Skeletal muscle tissue (tissue), 4 donors: ENCODE measurements around the gene TMEM59. TPM values are rescaled to one million over a fixed set of nuclear protein-coding genes. Genes with fewer than 3 reads are reported as not detected.
"Not testable (repeated sequence)": the region's sequence is repeated elsewhere in the genome, so short reads cannot be mapped to it uniquely, and the experiment has no call there.

Experiments
- H3K27ac ChIP-seq: one replicate; pipeline ENCODE4 v1.7.0; 2013; ENCODE audit warnings: mild to moderate bottlenecking, low read depth, low read length, inconsistent platforms
- H3K27me3 ChIP-seq, 3 donors: one replicate each; pipeline ENCODE4 v1.7.0; 2013; ENCODE audit warnings: low read length in 3 of 3; ENCODE audit not compliant: control insufficient read depth in 3 of 3, insufficient read depth in 3 of 3
- H3K36me3 ChIP-seq, 3 donors: one replicate each; pipeline ENCODE4 v1.7.0; 2013; ENCODE audit warnings: low read length in 3 of 3; ENCODE audit not compliant: control insufficient read depth in 3 of 3, insufficient read depth in 3 of 3
- H3K4me1 ChIP-seq, 3 donors: one replicate each; pipeline ENCODE4 v1.7.0; 2013; ENCODE audit warnings: low read length in 3 of 3, mild to moderate bottlenecking in 3 of 3; ENCODE audit not compliant: control insufficient read depth in 3 of 3, insufficient read depth in 3 of 3
- H3K4me3 ChIP-seq, 3 donors: one replicate each; pipeline ENCODE4 v1.7.0; 2013; ENCODE audit warnings: low read length in 3 of 3
- H3K9ac ChIP-seq, 3 donors: one replicate each; pipeline ENCODE4 v1.7.0; 2013; ENCODE audit warnings: low read length in 3 of 3, mild to moderate bottlenecking in 3 of 3, moderate library complexity in 2 of 3, low read depth in 1 of 3
- H3K9me3 ChIP-seq, 3 donors: one replicate each; pipeline ENCODE4 v1.7.0; 2013; ENCODE audit warnings: low read length in 3 of 3; ENCODE audit not compliant: control insufficient read depth in 3 of 3
- total RNA-seq: library from RNA; depleted of rRNA; stranded (reverse); fragments of >200 nt; gene quantifications from one replicate; pipeline ENCODE4 v1.2.3, GENCODE V29; 2014
- donor health status: Osteomylitis.

TMEM59 gene
- total RNA-seq, 1 donor from 2014 or later: 81.4 TPM

DNA sequence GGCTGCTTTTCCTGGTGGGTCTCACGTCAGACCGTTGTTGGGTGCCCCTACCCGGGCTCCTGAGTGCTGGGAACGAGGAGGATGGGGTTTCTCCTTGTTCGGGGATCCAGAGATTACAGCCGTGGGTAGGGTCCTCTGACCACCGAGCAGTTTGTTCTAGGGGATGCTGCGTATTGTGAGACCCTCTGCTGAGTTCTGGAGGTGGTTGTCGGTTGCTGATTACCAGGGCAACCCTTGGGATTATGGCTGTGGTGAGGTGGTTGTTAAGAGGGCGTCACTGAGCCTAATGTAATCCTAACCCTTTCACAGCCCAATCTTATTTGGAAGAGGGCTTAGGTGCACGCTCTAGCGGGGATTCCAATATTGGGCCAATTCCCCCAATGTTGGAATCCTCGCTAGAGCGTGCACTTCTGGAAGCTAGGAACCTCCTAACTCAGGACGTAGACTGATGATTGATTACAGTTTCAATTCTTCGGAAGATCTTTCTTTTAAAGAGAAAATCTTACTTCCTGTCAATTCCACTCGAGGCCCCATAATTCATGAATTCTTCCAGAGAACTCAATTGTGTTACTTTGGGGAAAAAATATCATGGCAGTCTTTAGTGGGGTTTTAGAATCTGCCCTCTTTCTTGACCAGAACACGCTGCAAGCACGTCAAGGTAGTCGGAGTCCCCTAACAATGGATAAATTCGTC is 887 bp upstream of the TMEM59 start:
- Histone ChIP-seq H3K27me3 (no peaks in the 10 kb centered on the region), H3K9me3 (no peaks in the 10 kb centered on the region), H3K9ac (peak overlapping the region; percentile 86 to 99 (median 95)), H3K4me1 (peaks cover 24 to 32% (median 28%) of the 10 kb centered on the region in 3 donors), H3K27ac (peak overlapping the region; percentile 85), H3K36me3 (no peaks in the 10 kb centered on the region), H3K4me3 (peak overlapping the region; percentile 88 to 100 (median 98))

DNA sequence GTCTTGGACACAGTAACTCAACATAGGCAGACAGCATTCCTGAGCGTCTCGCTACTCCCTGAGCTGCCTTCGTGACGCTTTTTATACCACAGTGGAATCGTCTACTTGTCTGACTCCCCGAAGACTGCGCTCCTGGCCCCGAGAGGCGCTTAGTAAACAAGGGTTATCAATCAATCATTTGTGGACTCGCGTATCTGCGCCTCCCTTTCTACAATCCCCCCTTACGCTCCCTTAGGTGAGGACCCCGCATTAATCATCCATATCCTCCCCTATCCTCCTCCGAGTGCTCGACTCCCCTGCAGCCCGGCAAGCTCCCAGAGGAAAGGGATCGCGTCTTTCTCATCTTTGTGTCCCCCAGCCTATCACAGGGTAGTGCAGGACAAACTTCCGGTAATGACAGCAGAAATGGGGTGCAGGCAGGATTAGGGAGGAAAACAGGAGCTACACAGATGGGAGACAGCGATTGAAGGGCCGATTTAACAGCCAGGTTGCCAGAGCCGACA is 522 bp downstream of the TMEM59 start:
- Histone ChIP-seq H3K27ac (peak overlapping the region; percentile 85), H3K4me3 (peak overlapping the region; percentile 98 to 100 (median 98)), H3K27me3 (no peaks in the 10 kb centered on the region), H3K9ac (peak overlapping the region; percentile 95 to 99 (median 98)), H3K9me3 (no peaks in the 10 kb centered on the region), H3K4me1 (peaks cover 26 to 40% (median 36%) of the 10 kb centered on the region in 3 donors), H3K36me3 (no peaks in the 10 kb centered on the region)

DNA sequence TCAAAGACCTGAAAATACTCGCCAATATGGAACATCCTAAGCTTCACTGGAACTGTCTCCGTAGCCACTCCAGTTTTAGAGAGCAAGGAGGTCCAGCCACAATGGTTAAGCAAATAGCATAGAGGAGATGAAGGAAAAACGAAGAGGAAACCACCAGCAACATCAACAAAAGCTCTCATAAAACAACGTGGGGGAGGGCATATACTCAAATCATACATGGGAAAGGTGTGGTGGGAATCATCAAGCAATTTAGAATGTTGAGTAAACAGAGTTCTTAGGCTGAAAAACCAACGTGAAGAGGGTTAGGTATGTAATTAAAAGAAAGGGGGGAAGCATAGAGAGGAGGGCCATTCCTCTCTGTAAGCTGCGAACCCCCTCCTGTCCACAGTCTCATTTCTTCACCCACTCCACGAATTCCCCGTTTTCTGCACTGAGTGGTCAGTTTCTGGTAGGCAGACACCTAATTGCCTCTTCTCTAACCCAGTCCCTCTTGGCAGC is 1.0 kb downstream of the TMEM59 start:
- Histone ChIP-seq H3K4me1 (peaks cover 29 to 40% (median 36%) of the 10 kb centered on the region in 3 donors), H3K4me3 (peak overlapping the region; percentile 98 to 100 (median 98)), H3K27me3 (no peaks in the 10 kb centered on the region), H3K27ac (peak overlapping the region; percentile 85), H3K9me3 (no peaks in the 10 kb centered on the region), H3K36me3 (no peaks in the 10 kb centered on the region), H3K9ac (peak overlapping the region; percentile 95 to 99 (median 98))

DNA sequence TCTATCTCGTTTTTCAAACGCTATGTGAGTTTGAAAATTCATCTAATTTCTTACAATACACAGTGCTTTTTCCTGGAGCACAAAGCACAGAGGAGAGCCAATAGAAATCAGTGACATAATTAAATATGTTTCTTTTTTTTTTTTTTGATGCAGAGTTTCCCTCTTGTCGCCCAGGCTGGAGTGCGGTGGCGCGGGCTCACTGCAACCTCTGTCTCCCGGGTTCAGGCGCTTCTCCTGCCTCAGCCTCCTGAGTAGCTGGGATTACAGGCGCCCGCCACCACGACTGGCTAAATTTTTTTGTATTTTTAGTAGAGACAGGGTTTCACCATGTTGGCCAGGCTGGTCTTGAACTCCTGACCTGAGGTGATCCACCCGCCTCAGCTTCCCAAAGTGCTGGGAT is 2.6 kb downstream of the TMEM59 start:
- H3K4me3 ChIP-seq, H3K27ac ChIP-seq, H3K36me3 ChIP-seq, H3K9ac ChIP-seq, H3K27me3 ChIP-seq, H3K9me3 ChIP-seq: not testable (repeated sequence)
- H3K4me1 ChIP-seq: peaks cover 29 to 40% (median 36%) of the 10 kb centered on the region in 3 donors

DNA sequence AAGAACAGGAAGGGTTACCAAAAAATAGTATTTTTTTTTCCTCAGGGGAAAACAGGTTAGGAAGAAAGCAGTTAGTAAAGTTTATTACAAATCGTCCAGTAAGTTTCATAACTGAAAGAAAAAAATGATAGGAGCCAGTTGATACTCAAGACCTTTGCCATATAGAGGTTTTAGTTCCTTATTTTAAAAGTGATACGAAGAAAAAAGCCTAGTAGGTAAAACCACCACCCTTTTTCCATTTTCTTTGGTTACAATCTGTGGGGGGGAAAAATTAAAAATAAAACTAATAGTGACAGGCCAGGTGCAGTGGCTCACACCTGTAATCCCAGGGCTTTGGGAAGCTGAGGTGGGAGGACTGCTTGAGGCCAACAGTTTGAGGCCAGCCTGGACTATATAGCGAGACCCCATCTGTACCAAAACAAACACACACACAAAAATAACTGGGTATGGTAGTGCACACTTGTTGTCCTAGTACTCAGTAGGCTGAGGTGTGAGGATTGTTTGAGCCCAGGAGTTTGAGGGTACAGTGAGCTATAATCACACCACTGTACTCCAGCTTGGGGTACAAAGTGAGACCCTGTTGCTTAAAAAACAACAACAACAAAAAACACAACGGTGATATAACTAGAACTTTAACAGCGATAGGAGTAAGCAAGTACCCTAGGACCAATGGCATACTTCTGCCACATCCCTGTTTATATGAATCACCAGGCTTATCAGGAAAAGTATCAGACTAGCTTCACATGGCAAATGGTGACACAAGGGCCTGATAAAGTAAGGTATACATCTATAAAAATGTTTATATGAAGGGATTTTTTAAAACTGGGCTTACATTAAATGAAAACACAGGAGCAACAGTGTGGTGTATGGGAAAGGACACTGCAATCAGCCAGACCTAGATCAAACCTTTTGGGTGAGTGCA is 5.4 kb downstream of the TMEM59 start:
- Histone ChIP-seq H3K9ac (peak overlapping the region in 1 of 3 donors; percentile 22), H3K36me3 (peaks cover under 1 to 10% (median 5%) of the 10 kb centered on the region in 3 donors), H3K4me1 (peaks cover 20 to 29% (median 23%) of the 10 kb centered on the region in 3 donors), H3K9me3 (no peaks in the 10 kb centered on the region), H3K27ac (no peak overlapping the region), H3K4me3 (no peak overlapping the region), H3K27me3 (no peaks in the 10 kb centered on the region)

DNA sequence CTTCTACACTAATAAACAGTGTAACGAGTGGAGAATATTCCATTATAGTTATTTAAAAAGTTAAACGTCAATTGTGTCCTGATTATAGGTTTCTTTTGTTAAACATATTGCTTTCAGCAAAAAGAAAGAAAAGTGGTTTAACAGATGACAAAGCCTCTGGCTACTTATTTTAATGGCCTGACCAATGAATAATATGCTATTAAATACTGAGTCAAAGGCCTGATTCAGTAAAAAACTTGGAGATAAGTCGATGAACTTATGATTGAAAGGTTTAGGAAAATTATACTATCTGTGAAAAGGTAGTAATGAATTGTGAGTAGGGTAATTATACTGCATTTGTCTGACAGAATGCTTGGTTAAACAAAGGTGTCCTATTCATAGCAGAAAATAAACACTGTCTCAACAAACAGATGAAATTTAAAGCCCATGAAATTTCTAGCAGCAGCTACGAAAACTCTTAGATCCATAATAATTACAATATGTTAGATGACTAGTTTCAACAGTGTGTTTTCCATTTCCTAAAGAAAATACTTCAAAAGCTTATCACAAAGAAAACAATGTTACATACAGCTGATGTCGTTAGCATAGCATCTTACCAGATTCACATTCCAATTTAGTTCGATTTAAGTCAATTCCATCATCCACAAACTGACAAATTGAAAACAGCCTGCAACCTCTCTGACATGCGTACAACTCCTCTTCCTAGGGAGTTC is 6.2 kb downstream of the TMEM59 start:
- Histone ChIP-seq H3K9ac (no peak overlapping the region), H3K36me3 (peaks cover 6 to 18% (median 14%) of the 10 kb centered on the region in 3 donors), H3K27ac (no peak overlapping the region), H3K9me3 (no peaks in the 10 kb centered on the region), H3K4me3 (no peak overlapping the region), H3K27me3 (no peaks in the 10 kb centered on the region), H3K4me1 (peaks cover 13 to 25% (median 20%) of the 10 kb centered on the region in 3 donors)

DNA sequence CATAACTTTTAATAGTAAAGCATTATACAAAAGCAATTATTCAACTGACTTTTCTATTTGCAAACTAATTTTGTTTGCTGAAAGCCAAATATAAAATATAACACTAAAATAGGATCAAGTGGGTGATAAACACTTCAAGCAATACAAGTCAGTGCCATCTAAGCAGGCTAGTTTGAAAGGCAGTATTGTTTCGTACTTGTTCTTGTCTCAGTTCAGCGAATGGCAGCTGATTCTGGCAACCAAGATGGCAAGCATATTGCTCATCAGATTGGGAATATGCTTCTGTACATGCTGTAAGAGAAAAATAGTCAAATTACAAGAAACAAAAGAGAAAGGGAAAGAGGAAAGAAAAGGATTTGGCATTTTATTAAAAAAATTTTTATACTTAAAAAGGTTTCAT is 7.5 kb downstream of the TMEM59 start:
- H3K9ac ChIP-seq: no peak overlapping the region
- H3K9me3 ChIP-seq: no peaks in the 10 kb centered on the region
- H3K27me3 ChIP-seq: no peaks in the 10 kb centered on the region
- peaks cover 9 to 14% (median 11%) of the 10 kb centered on the region in 3 donors for H3K4me1 ChIP-seq
- H3K4me3 ChIP-seq: no peak overlapping the region
- H3K36me3 ChIP-seq: peaks cover 6 to 29% (median 27%) of the 10 kb centered on the region in 3 donors
- no peak overlapping the region for H3K27ac ChIP-seq

DNA sequence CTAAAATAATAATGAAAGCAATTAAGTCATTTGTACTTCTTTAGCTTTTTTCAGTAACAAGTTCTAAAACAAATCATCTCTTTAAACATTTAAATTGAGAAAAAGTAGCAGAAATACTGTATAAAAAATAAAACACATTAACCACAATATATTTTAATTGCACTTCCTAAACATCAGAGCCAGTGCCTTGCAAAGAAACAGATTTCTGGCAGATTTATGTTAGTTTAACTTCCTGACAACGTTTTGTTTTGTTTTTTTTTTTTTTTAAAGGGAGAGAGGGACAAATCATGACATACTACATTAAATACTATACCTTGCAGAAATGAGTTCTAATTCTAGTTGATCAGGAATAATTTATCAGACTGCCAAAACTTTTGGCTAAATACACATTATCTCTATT is 11.2 kb downstream of the TMEM59 start:
- Histone ChIP-seq H3K27me3 (no peaks in the 10 kb centered on the region), H3K36me3 (peaks cover 15 to 58% (median 56%) of the 10 kb centered on the region in 3 donors), H3K9ac (no peak overlapping the region), H3K27ac (no peak overlapping the region), H3K9me3 (no peaks in the 10 kb centered on the region), H3K4me3 (no peak overlapping the region), H3K4me1 (no peaks in the 10 kb centered on the region)

DNA sequence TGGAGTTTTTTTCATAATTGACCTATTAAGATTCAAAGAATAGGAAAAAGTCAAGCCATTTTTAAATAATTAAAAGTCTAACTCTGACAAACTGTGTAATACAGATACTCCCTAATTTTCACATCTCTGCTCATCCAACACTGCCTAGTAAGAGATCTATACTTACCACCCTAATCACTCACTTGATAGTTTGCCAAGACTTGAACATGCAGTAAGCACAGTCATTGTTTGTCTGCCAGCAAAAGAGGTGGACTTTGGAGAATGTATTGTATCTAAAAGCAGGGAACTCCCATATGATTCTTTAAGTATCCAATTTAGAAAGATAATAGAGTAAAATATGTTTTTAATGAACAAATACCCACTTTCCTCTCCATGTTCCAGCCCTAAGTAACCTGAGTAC is 15.5 kb downstream of the TMEM59 start:
- Histone ChIP-seq H3K4me1 (no peaks in the 10 kb centered on the region), H3K27ac (no peak overlapping the region), H3K9me3 (no peaks in the 10 kb centered on the region), H3K27me3 (no peaks in the 10 kb centered on the region), H3K36me3 (peaks cover 25 to 75% (median 62%) of the 10 kb centered on the region in 3 donors), H3K4me3 (no peak overlapping the region), H3K9ac (no peak overlapping the region)
